Iris pigment epithelial cell (primary cell): ENCODE data around the gene RAPGEF5.
"Not testable (repeated sequence)": the region's sequence is repeated elsewhere in the genome, so short reads cannot be mapped to it uniquely, and the experiment has no call there.

Source experiments
- DNase-seq: peaks from one replicate; pipeline ENCODE4 v3.0.0-alpha.2; 2011; ENCODE audit warnings: low read depth

Gene RAPGEF5

DNA sequence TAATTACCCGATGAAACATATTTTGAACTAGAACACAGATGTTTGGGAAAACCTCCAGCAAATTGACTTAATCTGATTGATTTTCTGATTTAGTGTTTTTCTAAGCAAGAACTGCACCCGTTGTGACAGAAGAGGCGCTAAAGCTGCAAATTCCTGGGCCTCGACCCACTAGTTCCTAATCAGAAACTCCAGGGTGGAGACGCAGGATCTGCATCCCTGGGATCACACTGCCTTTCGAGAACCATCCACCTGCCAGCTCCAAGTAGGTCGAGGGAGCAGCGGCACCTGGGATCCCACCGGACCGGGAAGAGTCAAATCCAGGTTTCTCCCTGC is 274.4 kb downstream of the RAPGEF5 start:
- DNase-seq: peak; percentile 8

DNA sequence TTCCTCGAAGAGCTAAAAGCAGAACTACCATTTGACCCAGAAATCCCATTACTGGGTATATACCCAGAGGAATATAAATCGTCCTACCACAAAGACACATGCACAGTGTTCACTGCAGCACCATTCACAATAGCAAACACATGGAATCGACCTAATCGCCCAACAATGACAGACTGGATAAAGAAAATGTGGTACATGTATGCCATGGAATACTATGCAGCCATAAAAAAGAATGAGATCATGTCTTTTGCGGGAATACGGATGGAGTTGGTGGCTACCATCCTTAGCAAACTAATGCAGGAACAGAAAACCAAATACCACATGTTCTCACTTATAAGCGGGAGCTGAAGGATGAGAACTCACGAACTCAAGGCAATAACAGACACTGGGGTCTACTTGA is 276.7 kb downstream of the RAPGEF5 start:
- DNase-seq: not testable (repeated sequence)

DNA sequence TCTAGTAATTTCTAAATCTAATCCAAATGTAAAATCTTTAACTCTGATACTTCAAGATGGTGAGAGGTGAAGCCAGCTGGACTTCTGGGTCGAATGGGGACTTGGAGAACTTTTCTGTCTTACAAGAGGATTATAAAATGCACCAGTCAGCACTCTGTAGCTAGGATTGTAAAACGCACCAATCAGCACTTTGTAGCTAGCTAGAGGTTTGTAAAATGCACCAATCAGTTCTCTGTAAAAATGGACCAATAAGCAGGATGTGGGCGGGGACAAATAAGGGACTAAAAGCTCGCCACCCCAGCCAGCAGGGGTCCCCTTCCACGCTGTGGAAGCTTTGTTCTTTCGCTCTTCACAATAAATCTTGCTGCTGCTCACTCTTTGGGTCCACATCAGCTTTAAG is 278.1 kb downstream of the RAPGEF5 start:
- not testable (repeated sequence) for DNase-seq

- no peak for DNase-seq
Observed at GRCh38 chr7:22075561-22075960, 281.4 kb downstream of the RAPGEF5 start.

- DNase-seq: no peak
Observed at GRCh38 chr7:22074897-22075296, 282.1 kb downstream of the RAPGEF5 start.
